ENCODE data around the gene ADA.
"Not testable (repeated sequence)": the region's sequence is repeated elsewhere in the genome, so short reads cannot be mapped to it uniquely, and the experiment has no call there.

Gene ADA

DNA sequence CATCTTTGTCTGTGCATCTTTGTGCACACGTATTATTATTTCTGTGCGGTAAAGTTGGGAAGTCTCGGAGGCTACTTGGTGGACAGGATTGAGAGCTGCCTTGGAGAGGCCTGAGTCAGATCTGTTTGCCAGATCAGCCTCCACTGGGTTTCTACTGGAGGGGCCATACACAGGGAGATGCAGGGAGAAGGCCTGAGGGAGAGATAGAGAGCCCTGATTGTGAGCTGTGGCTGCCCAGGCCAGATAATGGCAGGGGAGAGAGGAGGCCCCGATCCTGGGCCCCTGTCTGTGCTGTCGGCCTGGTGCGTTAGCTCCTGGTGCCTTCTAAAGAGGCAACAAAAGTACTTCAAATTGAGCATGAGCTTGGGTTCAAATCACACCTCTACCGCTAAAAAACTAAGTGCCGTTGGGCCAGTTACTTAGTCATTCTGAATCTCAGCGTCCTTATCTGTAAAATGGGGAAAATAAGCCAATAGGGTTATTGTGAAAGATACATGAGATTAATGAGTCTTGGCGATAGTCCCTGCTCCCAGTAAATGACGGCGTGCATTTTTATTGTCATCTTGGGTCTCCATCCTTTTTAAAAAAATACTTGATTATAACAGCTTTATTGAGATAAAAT is 27.6 kb upstream of the ADA start:
- DNase-seq: no peak

DNA sequence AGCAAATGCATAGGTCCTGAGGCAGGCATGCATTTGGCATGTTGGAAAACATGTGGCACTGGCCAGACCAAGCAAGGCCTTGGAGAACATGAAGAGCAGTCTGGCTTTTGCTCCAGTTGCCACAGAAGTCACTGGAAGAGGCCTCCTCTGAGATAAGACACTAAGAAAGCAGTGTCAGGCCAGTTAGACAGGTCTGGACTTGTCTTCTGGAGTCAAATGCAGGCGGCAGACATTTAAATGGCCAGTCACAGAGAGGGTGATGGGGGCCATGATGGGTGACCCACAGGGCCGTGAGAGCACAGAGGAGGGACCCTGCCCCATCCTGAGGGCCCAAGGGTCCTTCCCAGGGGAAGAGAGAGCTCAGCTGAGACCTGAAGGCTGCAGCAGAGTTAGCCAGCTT is 26.7 kb upstream of the ADA start:
- no peak for DNase-seq

DNA sequence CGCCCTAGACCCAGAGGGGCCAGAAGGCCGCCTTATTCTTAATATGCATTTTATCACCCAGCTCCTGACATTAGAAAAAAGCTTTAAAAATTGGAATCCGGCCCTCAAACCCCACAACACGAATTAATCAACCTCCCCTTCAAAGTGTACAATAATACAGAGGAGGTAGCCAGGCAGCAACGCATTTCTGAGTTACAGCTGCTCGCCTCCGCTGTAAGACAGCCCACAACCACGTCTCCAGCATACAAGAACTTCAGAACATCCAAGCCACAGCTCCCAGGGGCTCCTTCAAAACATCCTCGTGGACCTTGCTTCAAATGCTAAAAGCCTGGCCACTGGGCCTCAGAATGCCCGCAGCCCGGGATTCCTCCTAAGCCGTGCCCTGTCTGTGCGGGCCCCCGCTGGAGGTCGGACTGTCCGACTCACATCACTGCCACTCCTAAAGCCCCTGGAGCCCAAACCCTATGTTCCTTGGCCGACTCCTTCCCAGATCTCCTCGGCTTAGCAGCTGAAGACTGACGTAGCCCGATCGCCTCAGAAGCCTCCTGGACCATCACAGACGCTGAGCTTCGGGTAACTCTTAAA is 20.9 kb upstream of the ADA start:
- DNase-seq: not testable (repeated sequence)

DNA sequence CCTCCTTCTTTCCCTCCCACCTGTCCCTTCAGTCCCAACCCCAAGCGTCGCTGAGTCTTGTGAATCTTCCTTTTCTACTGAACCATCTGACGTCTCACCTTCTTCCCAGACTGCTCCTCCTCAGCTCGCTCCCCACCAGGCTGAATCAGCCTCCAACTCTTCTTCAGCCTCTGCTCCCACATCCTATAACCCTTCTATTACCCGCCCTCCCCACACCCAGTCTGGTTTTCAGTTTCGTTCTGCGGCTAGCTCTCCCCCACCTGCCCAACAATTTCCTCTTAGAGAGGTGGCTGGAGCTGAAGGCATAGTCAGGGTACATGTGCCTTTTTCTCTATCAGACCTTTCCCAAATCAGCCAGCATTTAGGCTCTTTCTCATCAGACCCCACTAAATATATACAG is 20.0 kb upstream of the ADA start:
- DNase-seq: not testable (repeated sequence)

DNA sequence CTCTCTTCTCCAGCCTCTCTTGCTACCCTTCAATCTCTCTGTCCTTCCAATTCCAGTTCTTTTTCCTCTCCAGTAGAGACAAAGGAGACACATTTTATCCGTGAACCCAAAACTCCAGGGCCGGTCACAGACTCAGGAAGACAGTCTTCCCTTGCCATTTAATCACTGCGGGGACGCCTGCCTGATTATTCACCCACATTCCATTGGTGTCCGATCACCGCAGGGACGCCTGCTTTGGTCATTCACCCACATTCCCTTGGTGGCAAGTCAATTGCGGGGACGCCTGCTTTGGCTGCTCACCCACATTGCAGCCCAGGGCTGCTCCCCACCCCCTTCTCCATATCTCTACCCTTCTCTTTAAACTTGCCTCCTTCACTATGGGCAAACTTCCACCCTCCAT is 19.4 kb upstream of the ADA start:
- DNase-seq: not testable (repeated sequence)

DNA sequence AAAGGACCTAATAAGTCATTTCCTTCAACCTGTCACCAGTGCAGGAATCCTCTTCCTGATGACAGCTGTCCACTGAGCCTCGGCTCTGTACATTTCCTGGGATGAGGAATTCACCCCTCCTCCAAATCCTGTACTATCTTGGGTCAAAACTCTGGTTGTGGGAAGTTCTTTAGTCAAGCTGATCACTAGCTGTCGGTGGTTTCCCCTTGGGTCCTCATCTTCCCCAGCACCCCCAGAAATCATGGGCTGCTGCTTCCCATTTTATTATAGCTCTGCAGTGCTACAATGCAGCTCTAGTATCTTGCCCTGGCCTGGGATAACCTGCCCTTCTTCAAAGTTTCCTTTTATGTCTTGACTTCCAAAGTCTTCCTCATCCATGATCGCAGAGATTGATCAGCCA is 14.6 kb upstream of the ADA start:
- no peak for DNase-seq

DNA sequence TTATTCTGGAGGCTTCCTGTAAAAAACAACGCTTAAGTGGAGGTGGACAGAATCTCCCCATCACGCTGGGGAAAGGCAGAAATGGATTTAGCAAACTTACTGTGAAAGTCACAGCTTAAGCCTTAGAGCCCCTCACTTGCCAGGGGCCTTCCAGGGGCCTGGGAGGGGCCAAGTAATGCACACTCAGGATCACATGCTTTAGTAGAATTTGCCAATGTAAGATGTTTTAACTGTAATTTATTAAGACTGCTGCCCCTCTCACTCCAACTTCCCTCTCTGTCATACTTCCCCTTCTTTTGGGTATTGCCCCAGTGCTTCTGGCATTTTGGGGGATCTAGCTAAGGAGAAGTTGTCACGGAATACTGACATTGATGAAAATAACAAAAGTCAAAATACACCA is 12.6 kb upstream of the ADA start:
- no peak for DNase-seq

DNA sequence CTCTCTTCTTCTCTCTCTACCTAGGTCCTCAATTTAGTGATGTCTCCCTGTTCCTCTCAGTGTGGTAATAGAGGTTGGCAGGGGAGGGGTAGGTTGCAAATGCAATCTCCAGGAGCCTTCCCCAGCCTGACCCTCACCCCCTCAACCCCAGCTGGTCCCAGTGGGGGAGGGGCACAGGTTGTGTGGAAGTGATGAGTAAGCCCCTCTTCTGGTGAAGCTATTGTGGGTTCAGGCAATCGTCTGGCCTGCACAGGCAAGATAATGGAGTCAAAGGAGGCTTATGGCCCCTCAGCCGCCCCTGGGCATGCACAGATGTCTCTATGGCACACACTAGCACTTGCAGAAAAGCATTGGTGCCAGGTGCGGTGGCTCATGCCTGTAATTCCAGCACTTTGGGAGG is 10.8 kb upstream of the ADA start:
- no peak for DNase-seq

DNA sequence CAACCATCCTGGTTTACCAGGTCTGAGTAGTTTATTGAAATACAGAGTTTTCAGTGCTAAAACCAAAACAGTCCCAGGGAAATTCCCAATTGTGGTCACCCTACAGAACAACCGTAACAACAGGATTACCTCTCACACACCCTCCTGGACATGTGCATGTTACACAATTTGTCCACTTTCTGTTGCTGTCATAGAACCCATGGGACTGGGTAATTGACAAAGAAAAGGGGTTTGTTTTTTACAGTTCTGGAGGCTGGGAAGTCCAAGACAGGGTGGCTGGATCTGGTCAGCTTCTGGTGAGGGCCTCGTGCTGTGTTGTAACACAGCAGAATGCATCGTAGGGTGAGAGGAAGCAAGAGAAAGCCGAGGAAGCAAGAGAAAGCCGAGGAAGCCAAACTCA is 9.1 kb upstream of the ADA start:
- no peak for DNase-seq

DNA sequence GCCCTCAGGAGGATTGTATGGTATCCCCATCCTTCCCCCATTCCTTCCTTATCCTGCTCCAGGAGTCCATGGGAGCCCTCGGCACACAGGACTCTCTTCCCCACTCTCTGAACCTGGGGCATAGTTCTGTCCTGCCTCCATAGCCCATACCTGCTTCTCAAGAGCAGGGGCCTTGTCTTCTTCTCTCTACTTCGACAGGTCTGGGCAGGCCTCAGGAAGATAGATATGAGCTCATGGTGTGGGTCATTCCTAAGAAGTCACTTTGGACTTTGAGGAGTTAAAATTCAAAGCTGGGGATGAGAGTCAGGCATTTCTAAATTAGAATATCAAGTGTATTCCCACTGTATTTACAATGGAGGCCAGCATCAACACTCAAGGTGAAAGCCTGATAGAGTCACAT is 8.4 kb upstream of the ADA start:
- DNase-seq: no peak

DNA sequence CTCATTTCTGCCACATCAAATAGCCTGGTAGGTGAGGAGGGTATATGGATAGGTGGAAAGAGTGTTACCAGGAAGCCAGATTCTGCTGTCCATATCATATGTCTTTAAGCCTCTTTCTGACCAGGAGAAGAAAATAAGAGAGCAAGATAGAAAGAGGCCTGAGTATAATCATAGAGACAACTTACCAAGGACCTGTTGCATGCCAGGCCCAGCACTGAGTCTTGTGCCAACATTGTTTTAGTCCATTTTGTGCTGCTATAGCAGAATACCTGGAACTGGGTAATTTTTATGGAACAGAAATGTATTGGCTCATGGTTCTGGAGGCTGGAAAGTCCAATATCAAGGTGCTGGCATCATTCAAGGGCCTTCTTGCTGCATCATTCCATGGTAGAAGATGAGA is 7.3 kb upstream of the ADA start:
- no peak for DNase-seq

DNA sequence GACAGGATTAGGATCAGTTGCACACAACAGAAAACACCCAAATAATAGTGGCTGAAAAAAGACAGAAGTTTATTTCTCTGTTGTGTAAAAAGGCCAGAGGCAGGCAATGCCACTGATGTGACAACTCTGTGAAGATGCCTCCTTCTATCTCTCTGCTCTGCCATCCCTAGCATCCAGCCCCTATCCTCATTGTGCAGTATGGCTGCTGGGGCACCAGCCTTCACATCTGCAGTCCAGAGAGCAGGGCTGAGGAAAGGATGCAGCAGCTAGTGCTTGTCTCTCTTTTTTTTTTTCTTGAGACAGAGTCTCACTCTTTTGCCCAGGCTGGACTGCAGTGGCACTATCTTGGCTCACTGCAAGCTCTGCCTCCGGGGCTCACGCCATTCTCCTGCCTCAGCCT is 6.4 kb upstream of the ADA start:
- DNase-seq: no peak

DNA sequence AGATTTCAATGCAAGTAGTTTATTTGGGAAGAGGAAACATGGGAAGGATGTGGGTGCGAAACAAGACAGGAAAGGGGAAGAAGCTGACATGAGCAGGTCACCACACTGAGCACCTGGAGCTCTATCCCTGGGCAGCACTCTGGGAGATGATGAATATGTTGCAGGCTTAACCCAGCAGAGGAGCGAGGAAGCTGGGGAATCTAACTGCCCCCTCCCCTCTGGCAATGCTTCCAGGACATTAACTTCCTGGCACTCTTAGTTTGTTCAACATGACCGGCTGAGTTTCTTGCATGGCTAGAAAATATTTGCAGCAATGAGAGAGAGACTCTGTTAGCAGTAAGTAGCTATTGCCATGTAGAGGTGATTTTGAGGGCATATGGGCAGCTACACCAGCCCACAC is 4.9 kb upstream of the ADA start:
- DNase-seq: peak; percentile 32

DNA sequence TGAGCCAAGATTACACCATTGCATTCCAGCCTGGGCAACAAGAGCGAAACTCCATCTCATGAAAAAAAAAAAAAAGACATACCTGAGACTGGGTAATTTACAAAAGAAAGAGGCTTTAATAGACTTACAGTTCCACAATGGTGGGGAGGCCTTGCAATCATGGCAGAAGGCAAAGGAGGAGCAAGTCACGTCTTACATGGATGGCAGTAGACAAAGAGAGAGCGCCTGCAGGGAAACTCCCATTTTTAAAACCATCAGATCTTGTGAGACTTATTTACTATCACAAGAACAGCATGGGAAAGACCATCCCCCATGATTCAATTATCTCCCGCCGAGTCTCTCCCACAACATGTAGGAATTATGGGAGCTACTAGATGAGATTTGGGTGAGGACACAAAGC is 2.7 kb upstream of the ADA start:
- not testable (repeated sequence) for DNase-seq

DNA sequence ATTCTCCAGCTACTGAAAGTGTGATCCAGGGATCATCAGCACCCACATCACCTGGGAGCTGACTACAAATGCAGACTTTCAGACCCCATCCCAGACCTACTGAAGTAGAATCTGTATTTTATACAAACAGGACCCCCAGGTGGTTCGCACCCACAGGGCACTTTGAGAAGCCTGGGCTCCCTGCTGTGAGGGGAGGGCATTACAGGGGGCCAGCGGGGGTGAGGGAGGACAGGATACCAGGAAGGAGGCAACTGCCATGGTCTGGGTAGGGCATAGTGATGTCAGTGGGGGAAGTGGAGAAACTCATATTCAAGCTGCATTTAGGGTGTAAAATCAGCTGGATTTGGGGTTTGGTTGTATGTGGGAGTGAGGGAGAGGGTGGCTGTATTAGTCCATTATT is 2.0 kb upstream of the ADA start:
- DNase-seq: no peak

DNA sequence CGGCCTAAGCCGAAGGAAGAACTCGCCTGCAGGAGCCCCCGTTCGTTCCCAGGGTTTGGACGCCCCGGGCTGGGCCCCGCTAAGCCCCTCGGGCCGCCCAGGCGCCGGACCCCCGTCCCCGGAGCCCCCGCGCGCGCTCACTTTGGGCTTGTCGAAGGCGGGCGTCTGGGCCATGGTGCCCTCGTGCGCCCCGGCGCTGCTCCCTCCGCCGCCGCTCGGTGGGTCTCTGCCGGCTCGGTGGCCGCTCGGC is 140 bp downstream of the ADA start:
- no peak for DNase-seq

DNA sequence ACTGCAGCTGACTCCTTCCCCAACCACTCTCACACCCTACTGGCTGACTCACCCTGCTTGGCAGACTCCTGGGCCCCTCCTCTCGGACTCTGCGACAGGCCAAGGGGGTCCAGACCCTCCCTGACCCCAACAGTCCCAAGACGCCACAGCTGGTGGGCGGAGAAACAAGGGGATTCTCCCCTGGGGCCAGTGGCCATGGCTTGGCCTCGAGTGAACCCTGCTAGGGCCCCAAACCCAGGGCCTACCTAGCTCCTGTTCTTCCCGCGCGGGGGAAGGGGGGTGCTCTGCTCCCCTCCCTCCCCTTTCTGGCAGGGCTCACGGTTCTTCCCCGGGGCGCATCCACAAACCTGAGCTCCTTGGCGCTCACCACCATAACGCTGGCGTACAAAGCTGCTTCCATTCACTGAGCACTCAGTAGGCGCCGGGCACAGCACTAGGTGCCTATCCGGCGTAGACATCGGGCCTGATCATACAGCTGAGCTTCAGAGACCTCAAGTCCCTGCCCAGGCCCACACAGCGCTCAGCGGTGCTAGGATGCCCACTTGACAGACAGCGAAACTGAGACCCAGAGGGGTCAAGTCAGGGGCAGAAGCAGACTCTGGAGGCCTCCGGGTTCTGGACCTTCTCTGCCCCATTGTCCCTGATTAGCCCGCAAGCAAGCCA is 597 bp downstream of the ADA start:
- DNase-seq: no peak

DNA sequence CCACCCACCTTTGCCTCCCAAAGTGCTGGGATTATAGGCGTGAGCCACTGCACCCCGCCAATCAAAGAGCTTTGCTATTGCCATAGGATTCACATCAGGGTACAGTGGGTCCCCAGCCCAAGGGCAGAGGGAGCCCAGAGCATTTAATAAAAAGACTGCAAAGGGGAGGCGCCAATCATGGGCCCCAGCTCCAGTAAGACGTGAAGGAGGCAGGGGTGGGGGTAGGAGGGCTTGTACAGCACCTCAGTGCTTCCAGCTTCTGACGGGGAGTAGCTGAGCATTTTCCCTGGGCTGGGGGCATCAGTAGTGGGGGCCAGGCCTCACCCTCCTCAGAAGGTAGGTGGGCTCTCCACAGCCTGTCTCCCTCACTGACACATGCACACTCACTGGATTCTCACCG is 1.5 kb downstream of the ADA start:
- DNase-seq: no peak

DNA sequence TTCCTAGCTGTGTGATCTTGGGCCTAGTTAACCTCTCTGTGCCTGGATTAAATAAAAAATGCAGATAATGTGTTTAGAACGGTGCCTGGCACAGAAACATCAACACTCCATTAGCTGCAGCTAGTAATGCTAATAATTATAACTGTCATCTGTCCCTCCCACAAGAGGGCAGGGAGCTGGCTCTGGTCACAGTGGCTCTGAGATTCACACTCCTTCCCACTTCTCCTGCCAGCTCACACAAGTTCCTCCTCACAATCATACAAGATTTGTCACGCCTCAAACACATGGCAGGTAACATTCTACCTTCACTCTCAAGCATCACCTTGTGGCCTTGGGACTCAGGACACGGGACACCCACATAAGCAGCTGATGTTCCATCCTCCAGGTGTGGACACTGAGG is 2.4 kb downstream of the ADA start:
- no peak for DNase-seq

DNA sequence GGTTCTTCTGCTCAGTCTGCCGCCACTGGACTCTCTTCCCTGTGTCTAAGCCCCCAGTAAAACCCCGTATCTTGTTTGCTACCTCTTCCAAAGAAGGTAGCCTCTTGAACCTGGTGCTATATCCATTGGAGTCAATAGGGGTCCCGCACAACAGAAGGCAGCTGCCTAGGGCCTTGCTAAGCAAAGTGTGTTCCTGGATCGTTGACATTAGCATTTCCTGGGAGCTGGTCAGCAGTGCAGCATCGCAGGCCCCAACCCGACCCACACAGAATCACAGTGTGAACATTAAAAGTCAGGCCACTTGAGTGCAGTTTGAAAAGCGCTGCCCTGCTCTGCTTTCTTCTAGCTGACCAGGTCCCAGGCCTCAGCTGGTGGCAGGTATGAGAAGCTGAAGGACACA is 2.9 kb downstream of the ADA start:
- DNase-seq: no peak

DNA sequence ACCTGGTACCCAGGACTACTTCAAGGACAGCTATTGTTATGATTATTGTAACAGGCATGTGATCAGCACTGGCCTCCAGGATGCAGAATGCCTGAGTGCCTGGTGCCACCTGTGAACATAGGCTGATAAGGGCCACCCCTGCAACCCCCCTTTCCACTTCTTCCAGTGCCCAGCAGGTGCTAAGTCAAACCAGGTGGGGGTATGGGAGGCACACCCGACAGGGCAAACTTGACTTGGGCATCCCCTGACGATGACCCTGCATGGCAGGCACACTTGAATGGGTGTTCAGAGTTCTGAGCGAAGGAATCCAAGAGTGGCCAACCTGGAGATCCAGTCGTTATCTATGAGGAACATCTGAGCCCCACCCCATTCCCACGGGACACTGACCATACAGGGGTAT is 3.4 kb downstream of the ADA start:
- no peak for DNase-seq

DNA sequence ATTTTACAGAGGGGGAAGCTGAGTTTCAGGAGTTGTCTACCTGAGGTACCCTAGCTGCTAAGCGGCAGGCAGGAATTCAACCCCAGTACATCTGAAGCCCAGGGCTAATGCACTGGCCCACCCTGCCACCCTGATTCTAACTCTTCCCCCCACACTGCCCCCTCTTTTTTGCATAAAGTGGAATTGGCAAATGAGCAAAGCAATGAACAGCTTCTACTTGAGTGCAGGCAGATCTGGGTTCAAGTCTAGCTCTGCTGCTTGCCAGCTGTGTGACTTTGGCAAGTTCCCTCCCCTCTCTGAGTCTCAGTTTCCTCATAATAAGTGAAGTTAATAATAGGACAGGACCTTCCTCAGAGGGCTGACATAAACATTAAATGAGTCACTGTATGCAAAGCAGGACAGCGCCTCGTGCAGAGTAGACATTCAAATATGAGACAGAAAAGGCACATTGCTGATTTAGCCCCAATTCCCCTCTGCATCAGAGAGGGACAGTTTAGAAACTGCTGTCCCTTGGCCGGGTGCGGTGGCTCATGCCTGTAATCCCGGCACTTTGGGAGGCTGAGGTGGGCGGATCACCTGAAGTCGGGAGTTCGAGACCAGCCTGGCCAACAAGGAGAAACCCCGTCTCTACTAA is 4.7 kb downstream of the ADA start:
- no peak for DNase-seq

DNA sequence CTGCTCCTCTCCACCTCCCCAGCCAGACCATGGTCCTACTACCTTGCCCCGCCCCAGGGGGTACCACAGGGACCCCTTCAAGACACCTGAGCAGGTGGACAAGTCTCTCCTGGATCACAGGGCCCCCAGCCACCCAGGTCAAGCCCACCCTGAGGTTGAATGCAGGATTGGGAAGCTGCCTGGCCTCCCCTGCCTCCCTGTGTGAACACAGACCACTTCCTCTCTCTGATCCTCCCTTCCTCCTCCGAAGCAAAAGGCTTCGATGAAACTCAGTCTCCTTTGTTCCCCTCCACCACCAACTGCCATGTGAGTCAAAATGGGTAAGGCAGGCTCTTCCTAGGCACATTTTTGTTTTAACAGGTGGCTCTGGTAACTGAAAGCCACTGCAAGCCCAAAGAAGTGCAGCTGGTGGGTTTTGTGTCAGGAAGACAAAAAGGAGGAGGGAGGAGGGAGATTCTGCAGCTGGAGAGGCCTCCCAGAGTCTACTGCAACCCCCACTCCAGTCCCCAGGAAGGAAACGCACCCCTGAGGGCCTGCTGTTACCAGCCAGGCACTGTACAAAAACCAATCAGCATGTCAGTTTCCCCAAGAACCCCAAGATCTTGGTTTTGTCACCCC is 5.4 kb downstream of the ADA start:
- DNase-seq: no peak

DNA sequence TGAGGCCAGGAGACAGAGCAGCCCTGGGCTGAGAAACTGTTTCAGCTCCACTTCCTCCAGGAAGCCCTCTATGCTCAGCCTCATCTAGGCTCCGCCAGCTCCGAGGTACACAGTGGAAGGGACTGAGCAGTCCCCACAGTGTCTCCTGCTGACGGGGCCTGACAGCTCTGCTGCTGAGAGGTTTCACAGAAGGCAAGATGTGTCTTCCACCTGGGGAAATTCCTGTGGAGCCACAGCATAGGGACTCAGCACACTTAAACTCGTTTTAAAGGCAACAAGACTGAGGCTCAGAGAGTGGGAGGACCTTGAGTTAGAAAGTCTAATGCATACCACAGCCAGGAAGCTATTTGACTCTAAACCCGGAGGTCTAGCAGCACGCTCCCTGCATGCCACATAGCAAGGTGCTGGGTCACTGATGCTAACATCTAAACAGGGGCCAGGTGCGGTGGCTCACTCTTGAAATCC is 6.8 kb downstream of the ADA start:
- no peak for DNase-seq
